Measurements from ENCODE around the gene TRIM56. TPM values are rescaled to one million over a fixed set of nuclear protein-coding genes. Genes with fewer than 3 reads are reported as not detected.
A peak's percentile ranks its signal among the peaks of the same experiment; 100 is the strongest.

TRIM56 gene
- polyA plus RNA-seq, 1 of the 3 experiments (the other 2 are of a cell fraction): 2.5 TPM

GRCh38 chr7:101093906-101094305 lies 8.6 kb downstream of the TRIM56 start (continued):
- TF ChIP-seq REST (IDR thresholded peaks at IDR 0.05; ENCODE audit: low read depth, low read length) (no peak), RAD21 (IDR thresholded peaks at IDR 0.05; ENCODE audit: low read length) (no peak), FOSL2 (IDR thresholded peaks at IDR 0.05; ENCODE audit: borderline replicate concordance, low read depth) (peak; percentile 96), ELF1 (IDR thresholded peaks at IDR 0.05) (no peak), MAX (IDR thresholded peaks at IDR 0.05; ENCODE audit: low read depth) (peak; percentile 55; the same call in 1 of the 2 replicates), JUND (IDR thresholded peaks at IDR 0.05) (peak; percentile 97), IRF3 (IDR thresholded peaks at IDR 0.05; ENCODE audit: low read depth, low read length) (no peak), TCF12 (IDR thresholded peaks at IDR 0.05) (peak; percentile 96), NRF1 (IDR thresholded peaks at IDR 0.05; ENCODE audit: low read depth, low read length) (no peak), USF2 (IDR thresholded peaks at IDR 0.05; ENCODE audit: borderline replicate concordance, low read depth, low read length) (no peak), SMC3 (IDR thresholded peaks at IDR 0.05; ENCODE audit: low read depth, low read length) (no peak), YY1 (IDR thresholded peaks at IDR 0.05; ENCODE audit: low read depth) (no peak), FOXM1 (IDR thresholded peaks at IDR 0.05; ENCODE audit: low read depth) (peak; percentile 84), CHD2 (IDR thresholded peaks at IDR 0.05; ENCODE audit: low read length, partially characterized antibody) (no peak), RXRA (IDR thresholded peaks at IDR 0.05; ENCODE audit: borderline replicate concordance, low read depth) (peak; percentile 83; the same call in 1 of the 2 replicates), RCOR1 (IDR thresholded peaks at IDR 0.05; ENCODE audit: low read length) (no peak), USF1 (IDR thresholded peaks at IDR 0.05; ENCODE audit: borderline replicate concordance, low read depth) (no peak), GABPA (IDR thresholded peaks at IDR 0.05; ENCODE audit: low read depth) (peak; percentile 27; the same call in 1 of the 2 replicates), GATA2 (CRISPR knock-in tag; IDR thresholded peaks at IDR 0.05) (no peak), NFIC (IDR thresholded peaks at IDR 0.05; ENCODE audit: borderline replicate concordance) (peak; percentile 87), PBX3 (IDR thresholded peaks at IDR 0.05) (peak; percentile 92)
